Ammon's horn (tissue), 1 donor: ENCODE data around the gene ERN2.
"Not testable (repeated sequence)": the region's sequence is repeated elsewhere in the genome, so short reads cannot be mapped to it uniquely, and the experiment has no call there.

Experiments
- DNase-seq: peaks from one replicate; pipeline ENCODE4 v3.0.0-alpha.2; 2016; ENCODE audit warnings: low spot score

The ERN2 gene

GRCh38 chr16:23712976-23713375 lies at the start of gene ERN2:
ERN2 (minus strand) TSS chr16:23713222; CDS start chr16:23713187, 35 bp downstream.
- DNase-seq = no peak

- DNase-seq = no peak
These were observed 45.1 kb upstream of the ERN2 start for GRCh38 chr16:23757937-23758619.

- DNase-seq = no peak
These were observed 44.1 kb upstream of the ERN2 start for GRCh38 chr16:23757116-23757515.

DNA sequence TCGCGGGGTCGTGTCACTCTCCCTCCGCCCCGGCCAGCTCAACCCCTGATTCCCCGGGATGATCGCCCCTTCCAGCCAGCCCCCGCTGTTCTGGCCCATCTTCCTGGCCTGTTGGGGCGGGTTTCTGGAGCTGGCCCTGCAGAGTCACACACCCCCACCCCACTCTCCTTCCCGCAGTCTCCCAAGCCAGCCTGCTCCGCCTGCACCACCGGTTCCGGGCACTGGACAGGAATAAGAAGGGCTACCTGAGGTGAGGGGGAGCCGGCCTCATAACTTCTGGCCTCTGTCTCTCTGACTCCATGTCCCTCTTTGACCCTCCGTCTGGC lies 42.4 kb upstream of the ERN2 start:
- DNase-seq = no peak

DNA sequence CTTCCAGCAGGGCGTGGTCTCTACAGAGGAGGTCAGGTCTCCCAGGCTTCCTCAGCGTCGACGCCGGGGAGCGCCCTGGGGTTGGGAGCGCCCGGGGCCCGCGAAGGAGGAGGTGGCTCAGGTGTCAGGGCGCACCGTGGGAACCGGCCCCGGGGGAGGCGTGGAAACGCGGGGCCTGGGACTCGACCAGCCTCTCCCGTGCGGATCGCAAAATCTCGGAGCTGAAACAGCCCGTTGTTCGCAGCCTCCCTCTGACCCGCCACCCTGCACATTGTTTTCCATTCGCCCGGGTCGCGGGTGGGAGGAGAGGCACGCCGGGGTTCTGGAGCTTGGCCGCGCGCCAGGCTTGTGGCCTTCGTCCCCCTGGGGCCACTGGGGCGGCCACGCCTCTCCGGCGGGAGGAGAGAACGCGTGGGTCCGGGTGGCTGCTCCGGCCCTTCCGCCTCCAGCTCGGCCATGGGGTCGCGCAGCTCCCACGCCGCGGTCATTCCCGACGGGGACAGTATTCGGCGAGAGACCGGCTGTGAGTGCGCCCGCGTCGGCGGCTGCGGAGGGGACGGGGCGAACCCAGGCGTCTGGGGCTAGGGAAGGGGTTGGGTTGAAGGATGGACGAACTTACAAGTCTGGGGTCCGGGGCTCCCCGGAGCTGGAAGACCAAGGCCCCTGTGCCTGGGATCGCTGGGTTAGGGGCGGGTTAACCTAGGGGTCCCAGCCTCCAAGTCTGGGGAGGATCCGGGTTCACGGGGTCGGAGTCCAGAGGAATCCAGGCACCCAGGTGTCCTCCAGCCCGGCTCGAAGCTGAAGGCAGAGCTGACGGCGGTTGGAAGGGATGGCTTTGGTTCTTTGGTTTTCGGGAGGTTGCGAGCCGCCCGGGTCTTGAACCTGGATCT lies 41.8 kb upstream of the ERN2 start, which contains the start of gene CHP2:
CHP2 (plus strand) TSS at position 433 of the 890 bp plus-strand sequence; CDS start at position 457, 24 bp downstream.
- no peak for DNase-seq

DNA sequence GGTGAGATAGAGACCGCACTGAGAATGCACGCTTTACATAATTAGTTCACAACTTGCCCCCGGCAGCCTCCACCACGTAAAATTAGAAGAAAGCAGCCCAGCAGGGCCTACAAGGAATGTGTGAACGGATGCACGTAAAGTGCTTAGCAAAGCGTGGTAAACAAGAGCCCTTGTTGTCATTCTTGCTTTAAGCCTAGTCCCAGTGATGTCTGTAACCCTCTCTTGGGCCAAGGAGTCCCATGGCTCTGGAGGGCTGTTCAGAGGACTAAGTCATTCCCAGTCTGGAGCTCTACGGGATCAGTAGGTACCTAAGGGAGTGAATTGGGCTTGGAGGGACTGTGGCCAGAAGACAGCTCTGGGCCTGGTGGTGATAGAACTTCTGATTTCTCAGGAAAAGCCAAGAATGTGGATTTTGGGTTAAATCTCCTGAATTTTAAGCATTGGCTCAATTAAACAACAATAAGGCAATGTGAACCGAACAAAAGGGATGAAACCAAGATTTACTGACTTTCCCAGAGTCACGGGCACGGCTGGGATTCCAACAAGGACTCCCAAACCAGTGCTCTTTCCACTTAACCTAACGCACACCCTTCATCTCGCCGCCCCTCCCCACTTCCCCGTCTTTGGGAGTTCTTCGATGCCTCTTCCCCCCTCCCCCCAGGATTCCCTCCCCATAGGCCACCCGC lies 41.0 kb upstream of the ERN2 start:
- DNase-seq = no peak

DNA sequence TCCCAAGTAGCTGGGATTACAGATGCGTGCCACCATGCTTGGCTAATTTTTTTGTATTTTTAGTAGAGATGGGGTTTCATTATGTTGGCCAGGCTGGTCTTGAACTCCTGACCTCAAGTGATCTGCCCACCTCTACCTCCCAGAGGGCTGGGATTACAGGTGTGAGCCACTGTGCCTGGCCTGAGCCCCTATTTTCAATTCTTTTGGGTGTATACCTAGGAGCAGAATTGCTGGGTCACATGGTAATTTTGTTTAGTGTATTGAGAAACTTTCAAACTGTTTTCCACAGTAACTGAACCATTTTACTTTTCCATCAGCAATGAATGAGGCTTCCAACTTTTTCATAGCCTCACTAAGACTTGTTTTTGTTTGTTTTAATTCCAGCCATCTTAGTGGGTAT lies 38.0 kb upstream of the ERN2 start:
- not testable (repeated sequence) for DNase-seq

DNA sequence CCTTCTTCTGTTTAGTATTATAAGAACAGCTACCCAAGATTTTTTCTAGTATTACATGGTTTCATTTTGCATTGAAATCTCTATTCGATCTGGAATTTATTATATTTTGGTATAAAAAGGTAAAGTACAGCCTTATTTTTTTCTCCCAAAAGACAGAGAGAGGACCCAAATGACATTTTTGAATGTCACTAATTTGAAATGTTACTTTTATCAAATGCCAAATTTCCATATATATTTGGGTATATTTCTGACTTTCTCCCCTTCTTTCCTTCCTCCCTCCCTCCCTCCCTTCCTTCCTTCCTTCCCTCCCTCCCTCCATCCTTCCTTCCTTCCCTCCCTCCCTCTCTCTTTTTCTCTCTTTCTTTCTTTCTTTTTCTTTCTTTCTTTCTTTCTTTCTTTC lies 35.6 kb upstream of the ERN2 start:
- no peak for DNase-seq

- no peak for DNase-seq
These were observed 32.2 kb upstream of the ERN2 start for GRCh38 chr16:23745263-23745662.

GRCh38 chr16:23742766-23743165 lies 29.7 kb upstream of the ERN2 start:
- no peak for DNase-seq

DNA sequence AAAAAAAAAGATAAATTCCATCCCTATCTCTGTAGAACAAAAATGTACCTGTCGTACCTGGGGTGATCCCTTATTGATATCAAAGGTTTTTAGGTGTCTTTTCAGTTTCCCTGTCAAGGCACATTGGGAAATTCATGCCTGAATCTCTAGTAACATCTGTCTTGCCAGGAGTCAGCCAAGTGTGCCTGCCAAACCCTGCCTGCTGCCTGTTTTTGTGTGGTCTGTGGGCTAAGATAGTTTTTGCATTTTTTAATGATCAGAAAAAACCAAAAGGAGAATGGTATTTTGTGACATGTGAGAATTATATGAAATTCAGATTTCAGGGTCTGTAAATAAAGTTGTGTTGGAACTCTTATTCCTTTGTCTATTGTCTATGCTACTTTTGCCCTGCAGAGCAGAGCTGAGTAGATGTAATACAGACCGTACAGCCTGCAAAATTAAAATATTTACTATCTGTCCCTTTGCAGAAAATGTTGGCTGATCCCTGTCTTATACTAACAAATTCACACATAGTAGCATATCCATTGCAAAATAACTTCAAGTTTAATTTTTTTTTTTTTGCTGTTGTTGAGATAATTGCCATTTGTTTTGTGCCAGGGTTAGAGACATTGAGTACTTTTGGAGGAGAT lies 28.8 kb upstream of the ERN2 start:
- DNase-seq = no peak

GRCh38 chr16:23739516-23739915 lies 26.5 kb upstream of the ERN2 start:
- DNase-seq = no peak

- not testable (repeated sequence) for DNase-seq
These were observed 24.5 kb upstream of the ERN2 start for GRCh38 chr16:23737423-23738028.

- no peak for DNase-seq
These were observed 21.3 kb upstream of the ERN2 start for GRCh38 chr16:23734176-23734893.

GRCh38 chr16:23729503-23730424 lies 16.7 kb upstream of the ERN2 start:
- no peak for DNase-seq

DNA sequence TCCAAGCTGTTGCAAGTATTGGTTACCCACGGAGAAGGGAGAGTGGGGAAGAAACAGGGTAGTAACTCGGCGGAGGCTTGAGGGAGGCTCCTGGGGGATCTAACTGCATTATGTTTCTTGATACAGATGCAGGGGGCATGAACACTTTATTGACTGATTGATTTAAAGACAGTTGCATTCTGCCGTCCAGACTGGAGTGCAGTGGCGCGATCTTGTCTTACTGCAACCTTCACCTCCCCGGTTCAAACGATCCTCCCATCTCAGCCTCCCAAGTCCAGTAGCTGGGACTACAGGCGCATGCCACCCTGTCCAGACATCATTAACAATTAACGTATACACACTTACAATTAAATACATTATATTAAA lies 15.1 kb upstream of the ERN2 start:
- no peak for DNase-seq

- no peak for DNase-seq
These were observed 13.7 kb upstream of the ERN2 start for GRCh38 chr16:23726710-23727109.

DNA sequence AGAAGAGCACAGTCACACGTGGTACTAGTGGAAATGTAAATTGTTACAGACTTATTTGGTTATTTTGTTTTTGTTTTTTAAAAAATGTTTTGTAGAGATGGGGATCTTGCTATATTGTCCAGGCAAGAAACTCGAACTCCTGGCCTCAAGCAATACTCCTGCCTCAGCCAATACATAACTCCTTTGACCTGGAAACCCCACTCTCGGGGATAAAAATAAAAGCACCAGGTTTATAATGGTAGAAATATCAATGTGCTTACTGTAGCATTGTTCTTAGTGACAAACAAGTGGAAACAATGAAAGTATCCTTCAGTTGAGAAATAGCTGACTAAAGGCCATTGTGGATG lies 11.7 kb upstream of the ERN2 start:
- no peak for DNase-seq

GRCh38 chr16:23724096-23724784 lies 11.2 kb upstream of the ERN2 start:
- no peak for DNase-seq
